ENCODE measurements around the gene AIG1. TPM values are rescaled to one million over a fixed set of nuclear protein-coding genes. Genes with fewer than 3 reads are reported as not detected.

AIG1 gene
- polyA plus RNA-seq, 1 of the 3 experiments (the other 2 are of a cell fraction): 36.8 TPM

DNA sequence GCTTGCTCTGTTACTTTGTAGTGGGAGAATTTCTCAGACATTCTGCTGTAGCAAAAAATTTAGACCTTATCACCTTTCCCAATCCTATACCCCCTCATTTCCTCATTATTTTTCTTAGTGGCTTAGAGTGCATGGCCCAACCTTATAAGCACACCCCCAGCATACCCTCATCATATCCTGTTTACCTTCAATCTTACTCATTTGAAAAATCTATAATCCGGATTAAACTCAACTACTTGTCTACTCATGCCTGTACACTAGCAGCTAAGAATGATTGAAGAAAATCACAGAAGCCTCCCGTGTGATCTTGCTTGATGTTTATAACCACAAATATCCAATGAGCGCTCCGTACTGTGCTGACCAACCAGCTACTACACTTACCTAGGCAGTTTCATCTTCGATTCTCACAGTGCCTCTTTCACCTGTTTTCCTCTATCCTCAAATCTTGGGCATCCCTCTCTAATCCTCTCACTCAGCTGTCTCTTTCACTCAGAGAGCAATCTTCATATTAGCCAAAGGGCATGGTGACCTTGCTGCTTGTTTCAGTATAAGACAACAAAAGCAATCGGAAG lies 36.6 kb downstream of the AIG1 start (continued):
- TF ChIP-seq RXRA (IDR thresholded peaks at IDR 0.05; ENCODE audit: borderline replicate concordance, low read depth) (no peak), RAD21 (IDR thresholded peaks at IDR 0.05; ENCODE audit: low read length) (no peak)

- H3K9me3 ChIP-seq: no peaks in the 10 kb centered on the region
- CTCF ChIA-PET: no interaction called here
- H3K4me1 ChIP-seq (ENCODE audit: control insufficient read depth in 1 of 2, insufficient read depth in 2 of 2, low read depth in 1 of 2, low read length in 1 of 2): no peaks in the 10 kb centered on the region
- no peaks in the 10 kb centered on the region for H3F3A ChIP-seq (replicated peaks; ENCODE audit: insufficient read depth)
- no peak overlapping the region for H3K27ac ChIP-seq (ENCODE audit: low read depth in 2 of 2, low read length in 1 of 2)
- no peak for DNase-seq
- H3K36me3 ChIP-seq (replicated peaks in 1 of 2; ENCODE audit: control insufficient read depth in 1 of 2, insufficient read depth in 2 of 2, low read length in 1 of 2): no peaks in the 10 kb centered on the region
- H3K9me2 ChIP-seq: no peaks in the 10 kb centered on the region
- H4K20me1 ChIP-seq (ENCODE audit: insufficient read depth): no peaks in the 10 kb centered on the region
- TF ChIP-seq USF1 (IDR thresholded peaks at IDR 0.05; ENCODE audit: borderline replicate concordance, low read depth): no peak
- TF ChIP-seq RAD21 (IDR thresholded peaks at IDR 0.05; ENCODE audit: low read length): no peak
- TF ChIP-seq FOSL2 (IDR thresholded peaks at IDR 0.05; ENCODE audit: borderline replicate concordance, low read depth): no peak
- no peak for TF ChIP-seq MEF2A (IDR thresholded peaks at IDR 0.05; ENCODE audit: borderline replicate concordance, low read depth)
- no peak for TF ChIP-seq GATA2 (CRISPR knock-in tag; IDR thresholded peaks at IDR 0.05)
- H2AFZ ChIP-seq (ENCODE audit: low read depth): no peak overlapping the region
- 97% methylated on average over 2 of the region's 2 CpGs for WGBS (ENCODE audit: low lambda C conversion rate)
- H3K79me2 ChIP-seq (ENCODE audit: insufficient read depth): no peaks in the 10 kb centered on the region; the same call in 1 of the 2 replicates
- no peak overlapping the region for H3K9ac ChIP-seq
- H3K4me2 ChIP-seq: no peak overlapping the region
- POLR2A ChIA-PET: no interaction called here
- H3K27me3 ChIP-seq (ENCODE audit: insufficient read depth): no peaks in the 10 kb centered on the region
- no peak overlapping the region for H3K4me3 ChIP-seq (ENCODE audit: low read depth in 2 of 2, low read length in 1 of 2)
Observed at GRCh38 chr6:143098054-143098671, 37.5 kb downstream of the AIG1 start.

GRCh38 chr6:143099647-143100046 lies 39.0 kb downstream of the AIG1 start:
- CTCF ChIA-PET: interaction anchor here (0.6 to 0.8 kb wide), 2 partner anchors 10 to 65 kb away, joined by 3 to 5 read pairs; no protein-coding TSS in a partner anchor
- no peak overlapping the region for H3K4me2 ChIP-seq
- H3K27ac ChIP-seq (ENCODE audit: low read depth in 2 of 2, low read length in 1 of 2): no peak overlapping the region
- H3K4me3 ChIP-seq (ENCODE audit: low read depth in 2 of 2, low read length in 1 of 2): no peak overlapping the region
- no peaks in the 10 kb centered on the region for H3K9me3 ChIP-seq
- no peak overlapping the region for H2AFZ ChIP-seq (ENCODE audit: low read depth)
- WGBS (ENCODE audit: low lambda C conversion rate): 100% methylated on average over 2 of the region's 2 CpGs
- no peak for DNase-seq
- H3K27me3 ChIP-seq (ENCODE audit: insufficient read depth): no peaks in the 10 kb centered on the region
- no peaks in the 10 kb centered on the region; the same call in 1 of the 2 replicates for H3K79me2 ChIP-seq (ENCODE audit: insufficient read depth)
- no peaks in the 10 kb centered on the region for H3K9me2 ChIP-seq
- no peaks in the 10 kb centered on the region for H3K4me1 ChIP-seq (ENCODE audit: control insufficient read depth in 1 of 2, insufficient read depth in 2 of 2, low read depth in 1 of 2, low read length in 1 of 2)
- POLR2A ChIA-PET: no interaction called here
- H3K9ac ChIP-seq: no peak overlapping the region
- H3K36me3 ChIP-seq (replicated peaks in 1 of 2; ENCODE audit: control insufficient read depth in 1 of 2, insufficient read depth in 2 of 2, low read length in 1 of 2): no peaks in the 10 kb centered on the region
- H4K20me1 ChIP-seq (ENCODE audit: insufficient read depth): no peaks in the 10 kb centered on the region
- no peaks in the 10 kb centered on the region for H3F3A ChIP-seq (replicated peaks; ENCODE audit: insufficient read depth)
- no peak for TF ChIP-seq YY1 (IDR thresholded peaks at IDR 0.05; ENCODE audit: low read depth)
- TF ChIP-seq NRF1 (IDR thresholded peaks at IDR 0.05; ENCODE audit: low read depth, low read length): no peak
- TF ChIP-seq RAD21 (IDR thresholded peaks at IDR 0.05; ENCODE audit: low read length): no peak
- TF ChIP-seq SIN3A (IDR thresholded peaks at IDR 0.05; ENCODE audit: borderline replicate concordance, low read depth, low read length): no peak
- no peak for TF ChIP-seq MXI1 (IDR thresholded peaks at IDR 0.05; ENCODE audit: low read depth, low read length)
- TF ChIP-seq, protein P1, sequence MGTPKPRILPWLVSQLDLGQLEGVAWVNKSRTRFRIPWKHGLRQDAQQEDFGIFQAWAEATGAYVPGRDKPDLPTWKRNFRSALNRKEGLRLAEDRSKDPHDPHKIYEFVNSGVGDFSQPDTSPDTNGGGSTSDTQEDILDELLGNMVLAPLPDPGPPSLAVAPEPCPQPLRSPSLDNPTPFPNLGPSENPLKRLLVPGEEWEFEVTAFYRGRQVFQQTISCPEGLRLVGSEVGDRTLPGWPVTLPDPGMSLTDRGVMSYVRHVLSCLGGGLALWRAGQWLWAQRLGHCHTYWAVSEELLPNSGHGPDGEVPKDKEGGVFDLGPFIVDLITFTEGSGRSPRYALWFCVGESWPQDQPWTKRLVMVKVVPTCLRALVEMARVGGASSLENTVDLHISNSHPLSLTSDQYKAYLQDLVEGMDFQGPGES (IDR thresholded peaks at IDR 0.05; ENCODE audit: low read depth, low read length): no peak
- TF ChIP-seq FOSL2 (IDR thresholded peaks at IDR 0.05; ENCODE audit: borderline replicate concordance, low read depth): no peak
- TF ChIP-seq USF1 (IDR thresholded peaks at IDR 0.05; ENCODE audit: borderline replicate concordance, low read depth): no peak
- TF ChIP-seq REST (IDR thresholded peaks at IDR 0.05; ENCODE audit: low read depth, low read length): no peak
- no peak for TF ChIP-seq GATA2 (CRISPR knock-in tag; IDR thresholded peaks at IDR 0.05)
- TF ChIP-seq, protein P2, sequence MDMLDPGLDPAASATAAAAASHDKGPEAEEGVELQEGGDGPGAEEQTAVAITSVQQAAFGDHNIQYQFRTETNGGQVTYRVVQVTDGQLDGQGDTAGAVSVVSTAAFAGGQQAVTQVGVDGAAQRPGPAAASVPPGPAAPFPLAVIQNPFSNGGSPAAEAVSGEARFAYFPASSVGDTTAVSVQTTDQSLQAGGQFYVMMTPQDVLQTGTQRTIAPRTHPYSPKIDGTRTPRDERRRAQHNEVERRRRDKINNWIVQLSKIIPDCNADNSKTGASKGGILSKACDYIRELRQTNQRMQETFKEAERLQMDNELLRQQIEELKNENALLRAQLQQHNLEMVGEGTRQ (IDR thresholded peaks at IDR 0.05; ENCODE audit: borderline replicate concordance, low read depth, low read length): no peak
- TF ChIP-seq FOXJ3 (CRISPR knock-in tag; IDR thresholded peaks at IDR 0.05): no peak
- no peak for TF ChIP-seq TEAD4 (IDR thresholded peaks at IDR 0.05; ENCODE audit: borderline replicate concordance, insufficient read depth)
- no peak for TF ChIP-seq RXRA (IDR thresholded peaks at IDR 0.05; ENCODE audit: borderline replicate concordance, low read depth)
- TF ChIP-seq SMC3 (IDR thresholded peaks at IDR 0.05; ENCODE audit: low read depth, low read length): no peak
